HCT116 (cell line): ENCODE results near the gene RANBP17. TPM values are rescaled to one million over a fixed set of nuclear protein-coding genes. Genes with fewer than 3 reads are reported as not detected.

Source experiments
- ATAC-seq: fragments of 200-7000 bp; cut with Tn5 transposase; 2 replicates; pipeline ENCODE4 v1.9.1; 2020; ENCODE audit warnings: mild to moderate bottlenecking, moderate library complexity
- BruUV-seq: library from RNA; stranded (reverse); fragments of 400-500 nt; replicated peaks from 2 replicates; lab custom pipeline; 2021; lab: Mats Ljungman, UMichigan
- CTCF ChIA-PET: fragments of 300-600 bp; sonication (Branson Sonifier 250); formaldehyde crosslinking; loops from one replicate; lab custom pipeline; 2021; ENCODE audit warnings: antibody characterized with exemption; lab: Charles Lee
- POLR2A ChIA-PET: fragments of 300-600, 350-600 bp; sonication (Branson Sonifier 250); formaldehyde crosslinking; loops from one replicate; lab custom pipeline; 2021; ENCODE audit warnings: antibody characterized with exemption; lab: Charles Lee
- RAD21 ChIA-PET, 2 experiments: fragments of 300-600 bp; sonication (Branson Sonifier 250); formaldehyde crosslinking; loops; one replicate each; lab custom pipeline; 2023; ENCODE audit warnings: low total read pairs in 2 of 2; ENCODE audit not compliant: uncharacterized antibody in 2 of 2, unreplicated experiment in 2 of 2, low non-redundant PET in 1 of 2; lab: Charles Lee
- DNase-seq: peaks from one replicate; pipeline ENCODE4 v3.0.0-alpha.2; 2010; ENCODE audit warnings: low read depth, low spot score
- H2AFZ ChIP-seq: fragments of 200-600 bp; shearing (Covaris generic), sonication (generic); 2 replicates; pipeline ENCODE4 v1.6.1; 2017; ENCODE audit warnings: low read depth, mixed run types, mixed read lengths, antibody characterized with exemption, low read length; ENCODE audit not compliant: poor library complexity, severe bottlenecking
- H3K27ac ChIP-seq: 2 replicates; pipeline ENCODE4 v1.5.1; 2012; ENCODE audit warnings: low read depth, low read length
- H3K27me3 ChIP-seq: fragments of 200-600 bp; sonication (generic); 2 replicates; pipeline ENCODE4 v1.6.1; 2016; ENCODE audit warnings: mixed run types, low read length, mixed read lengths; ENCODE audit not compliant: insufficient read depth
- H3K36me3 ChIP-seq, 2 experiments: fragments of 200-500 bp in 1 of 2; fragments of 200-600 bp in 1 of 2; sonication (Bioruptor generic) in 1 of 2; sonication (generic) in 1 of 2; 2 replicates each; pipeline versions ENCODE4 v1.5.1 to v1.6.1; 2014 to 2016; ENCODE audit warnings: low read length in 2 of 2, inconsistent platforms in 1 of 2, mixed read lengths in 1 of 2, mixed run types in 1 of 2; ENCODE audit not compliant: insufficient read depth in 2 of 2, control insufficient read depth in 1 of 2
- H3K4me1 ChIP-seq, 2 experiments: fragments of 200-600 bp in 1 of 2; sonication (generic) in 1 of 2; 2 replicates each; pipeline versions ENCODE4 v1.5.1 to v1.6.1; 2012 to 2017; ENCODE audit warnings: low read length in 2 of 2, inconsistent platforms in 1 of 2, mild to moderate bottlenecking in 1 of 2, mixed read lengths in 1 of 2, mixed run types in 1 of 2, moderate library complexity in 1 of 2; ENCODE audit not compliant: insufficient read depth in 2 of 2, control insufficient read depth in 1 of 2
- H3K4me2 ChIP-seq: fragments of 200-600 bp; sonication (generic); 2 replicates; pipeline ENCODE4 v1.6.1; 2017; ENCODE audit warnings: mixed run types, low read length, mixed read lengths
- H3K4me3 ChIP-seq, 2 experiments: fragments of 200-600 bp in 1 of 2; sonication (generic) in 1 of 2; replicated peaks in 1 of 2; 2 replicates each; pipeline ENCODE4 v1.5.1; 2011 to 2016; ENCODE audit warnings: low read length in 2 of 2, control low read depth in 1 of 2, low read depth in 1 of 2, mild to moderate bottlenecking in 1 of 2, mixed read lengths in 1 of 2, mixed run types in 1 of 2
- H3K79me2 ChIP-seq: fragments of 200-600 bp; sonication (generic); 2 replicates; pipeline ENCODE4 v1.6.1; 2017; ENCODE audit warnings: mild to moderate bottlenecking, mixed run types, low read length, moderate library complexity, mixed read lengths; ENCODE audit not compliant: insufficient read depth
- H3K9ac ChIP-seq: fragments of 200-600 bp; sonication (generic); 2 replicates; pipeline ENCODE4 v1.6.1; 2016; ENCODE audit warnings: low read length, mixed read lengths
- H3K9me2 ChIP-seq: fragments of 200-600 bp; sonication (generic), shearing (Covaris generic); 2 replicates; pipeline ENCODE4 v1.6.1; 2017; ENCODE audit warnings: mixed run types, mild to moderate bottlenecking, moderate library complexity; ENCODE audit not compliant: insufficient read depth
- H3K9me3 ChIP-seq, 2 experiments: fragments of 200-500 bp in 1 of 2; fragments of 200-600 bp in 1 of 2; sonication (Bioruptor generic) in 1 of 2; sonication (generic) in 1 of 2; 2 replicates each; pipeline ENCODE4 v1.6.1; 2014 to 2017; ENCODE audit warnings: low read length in 2 of 2, mixed read lengths in 2 of 2, inconsistent platforms in 1 of 2, low read depth in 1 of 2, mild to moderate bottlenecking in 1 of 2, mixed run types in 1 of 2, moderate library complexity in 1 of 2; ENCODE audit not compliant: control insufficient read depth in 1 of 2, insufficient read depth in 1 of 2
- H4K20me1 ChIP-seq: fragments of 200-600 bp; sonication (generic), shearing (Covaris generic); 2 replicates; pipeline ENCODE4 v1.6.1; 2017; ENCODE audit warnings: mixed run types, mild to moderate bottlenecking, moderate library complexity; ENCODE audit not compliant: insufficient read depth
- ATF3 ChIP-seq: IDR thresholded peaks from 2 replicates; pipeline ENCODE4 v1.6.1; 2012
- CEBPB ChIP-seq: IDR thresholded peaks from 2 replicates; pipeline ENCODE4 v1.6.1; 2012; ENCODE audit warnings: low read depth
- ELF1 ChIP-seq: IDR thresholded peaks from 2 replicates; pipeline ENCODE4 v1.6.1; 2012; ENCODE audit warnings: low read depth, borderline replicate concordance
- EZH2 ChIP-seq: fragments of 200-600 bp; sonication (generic); IDR thresholded peaks from 2 replicates; pipeline ENCODE4 v1.6.1; 2017; ENCODE audit warnings: antibody characterized with exemption, mixed run types
- EZH2phosphoT487 ChIP-seq: fragments of 200-600 bp; IDR thresholded peaks from 2 replicates; pipeline ENCODE4 v1.6.1; 2018; ENCODE audit warnings: antibody characterized with exemption, borderline replicate concordance
- FOSL1 ChIP-seq: IDR thresholded peaks from 2 replicates; pipeline ENCODE4 v1.6.1; 2012; ENCODE audit warnings: low read depth
- POLR2A ChIP-seq: IDR thresholded peaks from 2 replicates; pipeline ENCODE4 v1.7.0; 2011; ENCODE audit warnings: borderline replicate concordance; ENCODE audit not compliant: insufficient read depth, insufficient read length; ENCODE audit errors: extremely low read depth
- POLR2AphosphoS5 ChIP-seq: IDR thresholded peaks from 2 replicates; pipeline ENCODE4 v1.6.1; 2011; ENCODE audit warnings: mild to moderate bottlenecking, low read depth, low read length, moderate library complexity
- RAD21 ChIP-seq: IDR thresholded peaks from 2 replicates; pipeline ENCODE4 v1.6.1; 2012; ENCODE audit warnings: low read depth, mild to moderate bottlenecking
- SIN3A ChIP-seq: IDR thresholded peaks from 2 replicates; pipeline ENCODE4 v1.6.1; 2012; ENCODE audit warnings: low read depth
- SP1 ChIP-seq: IDR thresholded peaks from 2 replicates; pipeline ENCODE4 v1.6.1; 2012; ENCODE audit warnings: low read depth
- YY1 ChIP-seq: IDR thresholded peaks from 2 replicates; pipeline ENCODE4 v1.6.1; 2011; ENCODE audit warnings: low read length, low read depth, moderate library complexity, mild to moderate bottlenecking; ENCODE audit not compliant: insufficient replicate concordance; ENCODE audit errors: extremely low read depth
- ZFX ChIP-seq: fragments of 450-650 bp; IDR thresholded peaks from 2 replicates; pipeline ENCODE4 v1.6.1; 2017
- ZNF274 ChIP-seq: fragments of 200-500 bp; sonication (Bioruptor generic); IDR thresholded peaks from 2 replicates; pipeline ENCODE4 v1.6.1; 2014; ENCODE audit warnings: mild to moderate bottlenecking, low read depth, low read length, inconsistent platforms
- intact Hi-C: fragments of 100-400 bp; cut with micrococcal nuclease; formaldehyde crosslinking; loops from 2 replicates; pipeline ENCODE4 v1.10.0; 2022
- total RNA-seq: library from RNA; stranded (reverse); gene quantifications from one replicate; pipeline ENCODE4 v1.2.1, GENCODE V29; 2021; ENCODE audit not compliant: unreplicated experiment
- TF ChIP-seq, protein P1 (sequence below), 3 experiments: fragments of 200-600 bp in 1 of 3; sonication (generic) in 1 of 3; IDR thresholded peaks in 2 of 3; conservative IDR thresholded peaks in 1 of 3; 2 replicates each; pipeline ENCODE4 v1.5.1; 2012 to 2017; ENCODE audit warnings: low read depth in 2 of 3, low read length in 2 of 3, antibody characterized with exemption in 1 of 3, borderline replicate concordance in 1 of 3, control low read depth in 1 of 3, mild to moderate bottlenecking in 1 of 3, mixed read lengths in 1 of 3, mixed run types in 1 of 3, moderate library complexity in 1 of 3; ENCODE audit not compliant: insufficient read depth in 1 of 3
- TF ChIP-seq, protein P2 (sequence below): IDR thresholded peaks from 2 replicates; pipeline ENCODE4 v1.6.1; 2011; ENCODE audit warnings: mild to moderate bottlenecking, low read length, moderate library complexity; ENCODE audit not compliant: insufficient replicate concordance; ENCODE audit errors: extremely low read depth

The RANBP17 gene
- total RNA-seq, 1 experiment from 2014 or later, result 18.2 TPM

- intact Hi-C loops, result loop anchor here (5.0 kb wide), 1 partner anchor 356 kb away; no protein-coding TSS in a partner anchor
- POLR2A ChIA-PET, result no interaction called here
- Histone ChIP-seq H3K27ac (no peak overlapping the region), H3K9me2 (no peaks in the 10 kb centered on the region), H3K4me1 (no peaks in the 10 kb centered on the region), H3K9ac (no peak overlapping the region), H4K20me1 (no peaks in the 10 kb centered on the region), H3K79me2 (no peaks in the 10 kb centered on the region), H3K36me3 (no peaks in the 10 kb centered on the region), H2AFZ (no peak overlapping the region), H3K4me2 (no peak overlapping the region), H3K4me3 (no peak overlapping the region), H3K27me3 (no peaks in the 10 kb centered on the region), H3K9me3 (no peaks in the 10 kb centered on the region)
- CTCF ChIA-PET, result no interaction called here
- TF ChIP-seq RAD21 (peak; percentile 27; the same call in 1 of the 2 replicates), ZNF274 (no peak), ZFX (no peak), ATF3 (no peak), EZH2 (no peak), CEBPB (no peak), SP1 (no peak), EZH2phosphoT487 (no peak)
- DNase-seq (no peak), ATAC-seq (no peak)
- RAD21 ChIA-PET, result no interaction called here
- no TSS peak for BruUV-seq
Measured at GRCh38 chr5:170986598-170986997, 124.8 kb downstream of the RANBP17 start.

DNA sequence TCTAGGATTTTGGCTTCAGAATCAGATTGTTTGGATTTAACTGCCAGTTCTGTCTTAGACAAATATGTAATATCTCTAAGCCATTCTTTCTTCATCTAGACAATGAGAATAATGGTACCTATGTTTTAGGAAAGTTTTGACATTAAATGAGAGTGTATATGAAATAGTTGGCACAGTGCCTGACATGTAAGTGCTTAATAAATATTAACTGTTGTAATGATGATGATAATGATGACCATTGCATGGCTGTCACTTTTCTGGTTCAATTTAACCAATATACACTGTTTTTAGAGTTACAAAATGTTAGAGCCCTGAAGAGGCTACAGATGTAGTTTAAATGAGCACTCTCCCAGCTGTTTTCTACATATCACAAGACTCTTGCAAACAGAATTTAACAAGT lies 131.7 kb downstream of the RANBP17 start:
- intact Hi-C loops, result no loop called here
- H2AFZ ChIP-seq, result no peak overlapping the region
- DNase-seq (no peak), ATAC-seq (no peak)
- no peak overlapping the region for H3K27ac ChIP-seq
- H3K4me1 ChIP-seq, result no peaks in the 10 kb centered on the region
- RAD21 ChIA-PET, result no interaction called here
- POLR2A ChIA-PET, result no interaction called here
- H3K9ac ChIP-seq, result no peak overlapping the region
- no peaks in the 10 kb centered on the region for H3K79me2 ChIP-seq
- no peaks in the 10 kb centered on the region for H3K9me3 ChIP-seq
- H4K20me1 ChIP-seq, result no peaks in the 10 kb centered on the region
- no TSS peak for BruUV-seq
- CTCF ChIA-PET, result no interaction called here
- no peaks in the 10 kb centered on the region for H3K9me2 ChIP-seq
- H3K27me3 ChIP-seq, result no peaks in the 10 kb centered on the region
- H3K36me3 ChIP-seq, result no peaks in the 10 kb centered on the region
- no peak overlapping the region for H3K4me2 ChIP-seq
- H3K4me3 ChIP-seq, result no peak overlapping the region
- TF ChIP-seq SP1 (no peak), ELF1 (no peak), POLR2A (no peak), SIN3A (no peak), FOSL1 (no peak), EZH2 (no peak), YY1 (no peak), ZFX (no peak), CEBPB (no peak), ZNF274 (no peak), POLR2AphosphoS5 (no peak), ATF3 (no peak)
- TF ChIP-seq, protein P1, sequence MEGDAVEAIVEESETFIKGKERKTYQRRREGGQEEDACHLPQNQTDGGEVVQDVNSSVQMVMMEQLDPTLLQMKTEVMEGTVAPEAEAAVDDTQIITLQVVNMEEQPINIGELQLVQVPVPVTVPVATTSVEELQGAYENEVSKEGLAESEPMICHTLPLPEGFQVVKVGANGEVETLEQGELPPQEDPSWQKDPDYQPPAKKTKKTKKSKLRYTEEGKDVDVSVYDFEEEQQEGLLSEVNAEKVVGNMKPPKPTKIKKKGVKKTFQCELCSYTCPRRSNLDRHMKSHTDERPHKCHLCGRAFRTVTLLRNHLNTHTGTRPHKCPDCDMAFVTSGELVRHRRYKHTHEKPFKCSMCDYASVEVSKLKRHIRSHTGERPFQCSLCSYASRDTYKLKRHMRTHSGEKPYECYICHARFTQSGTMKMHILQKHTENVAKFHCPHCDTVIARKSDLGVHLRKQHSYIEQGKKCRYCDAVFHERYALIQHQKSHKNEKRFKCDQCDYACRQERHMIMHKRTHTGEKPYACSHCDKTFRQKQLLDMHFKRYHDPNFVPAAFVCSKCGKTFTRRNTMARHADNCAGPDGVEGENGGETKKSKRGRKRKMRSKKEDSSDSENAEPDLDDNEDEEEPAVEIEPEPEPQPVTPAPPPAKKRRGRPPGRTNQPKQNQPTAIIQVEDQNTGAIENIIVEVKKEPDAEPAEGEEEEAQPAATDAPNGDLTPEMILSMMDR (IDR thresholded peaks at IDR 0.05 in 2 of 3, conservative IDR thresholded peaks at IDR 0.05 in 1 of 3; ENCODE audit: borderline replicate concordance in 1 of 3, insufficient read depth in 1 of 3, low read depth in 2 of 3, low read length in 2 of 3), result no peak
- TF ChIP-seq, protein P2, sequence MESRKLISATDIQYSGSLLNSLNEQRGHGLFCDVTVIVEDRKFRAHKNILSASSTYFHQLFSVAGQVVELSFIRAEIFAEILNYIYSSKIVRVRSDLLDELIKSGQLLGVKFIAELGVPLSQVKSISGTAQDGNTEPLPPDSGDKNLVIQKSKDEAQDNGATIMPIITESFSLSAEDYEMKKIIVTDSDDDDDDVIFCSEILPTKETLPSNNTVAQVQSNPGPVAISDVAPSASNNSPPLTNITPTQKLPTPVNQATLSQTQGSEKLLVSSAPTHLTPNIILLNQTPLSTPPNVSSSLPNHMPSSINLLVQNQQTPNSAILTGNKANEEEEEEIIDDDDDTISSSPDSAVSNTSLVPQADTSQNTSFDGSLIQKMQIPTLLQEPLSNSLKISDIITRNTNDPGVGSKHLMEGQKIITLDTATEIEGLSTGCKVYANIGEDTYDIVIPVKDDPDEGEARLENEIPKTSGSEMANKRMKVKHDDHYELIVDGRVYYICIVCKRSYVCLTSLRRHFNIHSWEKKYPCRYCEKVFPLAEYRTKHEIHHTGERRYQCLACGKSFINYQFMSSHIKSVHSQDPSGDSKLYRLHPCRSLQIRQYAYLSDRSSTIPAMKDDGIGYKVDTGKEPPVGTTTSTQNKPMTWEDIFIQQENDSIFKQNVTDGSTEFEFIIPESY, result no peak
